GM21723 (cell line): Measurements from ENCODE around the gene MRPS34.
"Not testable (repeated sequence)": the region's sequence is repeated elsewhere in the genome, so short reads cannot be mapped to it uniquely, and the experiment has no call there.

Experiments used
- ATAC-seq: cut with Tn5 transposase; IDR thresholded peaks from one replicate; pipeline ENCODE4 v1.9.1; 2021; ENCODE audit warnings: mild to moderate bottlenecking, moderate library complexity; ENCODE audit not compliant: unreplicated experiment

Gene MRPS34

DNA sequence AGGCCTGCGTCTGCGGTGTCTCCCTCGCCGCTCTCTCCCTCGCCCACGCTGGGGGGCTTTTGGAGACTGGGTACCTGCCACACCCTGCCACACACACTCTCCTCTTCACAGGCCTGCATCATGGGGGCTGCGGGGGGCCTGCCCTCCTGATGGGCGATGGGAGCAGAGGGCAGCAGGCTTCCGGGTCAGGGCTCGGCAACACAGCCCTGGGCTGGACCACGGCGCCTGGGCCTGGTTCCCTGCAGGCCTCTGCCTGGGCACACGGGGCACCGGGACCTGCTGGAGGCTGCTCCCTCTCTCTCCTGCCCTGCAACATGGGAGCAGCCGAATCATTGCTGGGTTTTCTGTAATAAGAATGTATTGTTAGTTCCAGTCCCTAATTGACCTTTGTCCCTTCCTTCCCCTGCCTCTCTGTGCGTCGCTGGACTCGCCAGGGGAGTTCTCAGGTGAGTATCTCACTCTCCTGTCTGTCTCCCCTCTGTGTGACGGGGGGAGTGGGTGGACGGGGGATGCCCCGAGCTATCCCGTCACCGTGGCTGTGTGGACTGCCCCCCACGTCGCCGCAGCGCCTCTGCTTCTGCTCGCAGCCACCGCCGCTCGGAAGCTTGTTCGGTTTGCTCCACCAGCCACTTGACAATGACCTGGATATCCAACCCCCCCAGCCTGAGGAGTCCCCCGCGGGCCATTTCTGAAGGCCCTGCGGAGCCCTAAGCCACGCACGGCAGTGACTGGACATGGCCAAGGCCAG, 15.0 kb downstream of the MRPS34 start:
- no peak for ATAC-seq

DNA sequence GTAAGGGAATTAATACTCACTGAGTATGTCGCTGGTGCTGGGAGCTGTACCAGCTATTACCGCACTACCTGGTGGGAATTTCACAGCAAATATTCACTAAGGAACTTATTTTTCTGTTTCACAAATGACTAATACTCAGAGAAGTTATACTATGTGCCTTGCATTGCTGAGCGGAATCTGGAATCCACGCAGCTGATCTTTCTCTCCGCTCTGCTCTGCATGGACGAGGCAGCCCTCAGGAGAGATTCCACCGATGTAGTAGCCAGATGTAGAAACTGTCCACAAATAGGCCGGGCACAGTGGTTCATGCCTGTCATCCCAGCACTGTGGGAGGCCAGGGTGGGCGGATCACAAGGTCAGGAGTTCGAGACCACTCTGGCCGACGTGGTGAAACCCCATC, 18.7 kb downstream of the MRPS34 start:
- ATAC-seq: no peak

DNA sequence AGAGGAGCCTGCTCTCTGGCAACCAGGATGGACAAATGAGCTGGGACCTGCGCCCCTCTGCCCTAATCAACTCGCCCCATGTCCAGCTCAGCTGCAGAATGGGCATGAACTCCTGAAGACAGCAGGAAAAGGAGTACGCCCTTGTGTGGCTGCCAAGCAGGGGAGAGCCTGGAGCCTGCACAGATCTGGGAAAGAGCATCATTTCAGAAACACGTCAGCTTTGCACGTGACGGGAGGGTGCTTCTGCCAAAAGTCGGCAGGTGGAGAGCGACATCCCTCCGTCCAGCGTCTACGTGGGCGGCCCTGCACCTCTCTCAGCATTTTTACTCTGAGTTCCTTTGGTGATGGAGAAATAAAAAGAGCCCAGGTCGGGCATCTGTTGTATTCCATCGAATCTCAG, 20.1 kb downstream of the MRPS34 start:
- no peak for ATAC-seq

DNA sequence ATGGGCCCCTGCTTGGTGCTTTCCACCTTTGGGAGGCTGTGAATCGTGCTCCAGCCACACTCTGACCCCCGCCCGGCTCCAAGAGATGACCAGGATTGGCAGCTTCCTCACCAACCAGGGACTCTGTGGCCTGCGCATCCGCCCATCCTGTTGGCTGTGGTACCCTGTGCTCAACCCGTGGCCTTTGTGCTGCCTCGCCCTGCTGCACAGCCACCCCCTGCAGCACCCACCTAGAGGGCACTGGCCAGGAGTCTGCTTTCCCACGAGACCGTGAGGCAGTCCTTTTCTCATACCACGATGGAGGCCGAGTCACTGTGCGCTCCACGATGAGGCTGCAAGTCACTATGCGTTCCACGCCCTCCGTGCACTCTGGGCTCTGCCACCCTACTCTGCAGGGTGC, 21.0 kb downstream of the MRPS34 start:
- ATAC-seq: no peak

DNA sequence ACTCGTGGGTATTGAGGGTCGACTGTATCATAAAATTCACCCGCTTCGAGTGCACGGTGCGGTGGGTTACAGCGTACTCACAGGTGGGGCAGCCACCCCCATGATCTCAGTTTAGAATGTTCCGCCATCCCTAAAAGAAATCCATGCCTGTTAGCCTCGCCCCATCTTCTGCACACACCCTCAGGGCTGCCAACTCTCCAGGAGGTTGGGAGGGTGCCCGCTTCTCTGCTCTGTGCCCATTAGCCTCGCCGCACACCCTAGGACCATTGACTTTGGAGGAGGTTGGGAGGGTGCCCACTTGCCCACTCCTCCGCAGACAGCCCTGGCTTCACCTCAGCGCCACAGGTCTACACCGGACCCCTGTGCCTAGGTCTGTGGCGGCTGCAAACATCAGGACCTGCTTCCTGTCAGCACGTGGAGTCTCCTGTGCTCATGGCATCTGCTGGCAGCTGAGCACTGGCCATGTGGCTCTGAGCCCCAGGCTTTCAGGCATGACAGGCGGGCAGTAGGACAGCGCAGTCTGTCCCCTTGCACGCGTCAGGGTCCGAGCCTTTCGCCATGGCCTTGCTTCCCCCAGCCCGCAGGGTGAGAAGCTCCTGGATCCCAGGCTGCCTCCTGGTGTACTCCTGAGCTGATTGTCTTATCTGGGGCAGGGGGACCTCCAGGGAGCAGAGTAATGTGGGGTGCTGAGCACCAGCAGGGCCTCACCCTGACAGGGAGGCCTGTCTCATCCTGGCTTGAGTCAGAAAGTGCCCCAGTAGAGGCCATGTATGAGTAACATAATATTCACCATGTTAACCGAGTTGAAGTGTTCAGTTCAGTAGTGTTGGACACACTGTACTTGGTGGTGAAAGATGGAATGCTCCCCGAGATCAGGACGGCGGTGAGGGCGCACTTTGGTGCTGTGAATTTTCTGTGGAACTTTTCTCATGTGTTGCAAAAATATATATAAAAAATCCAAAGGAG, 23.5 kb downstream of the MRPS34 start:
- ATAC-seq: no peak

DNA sequence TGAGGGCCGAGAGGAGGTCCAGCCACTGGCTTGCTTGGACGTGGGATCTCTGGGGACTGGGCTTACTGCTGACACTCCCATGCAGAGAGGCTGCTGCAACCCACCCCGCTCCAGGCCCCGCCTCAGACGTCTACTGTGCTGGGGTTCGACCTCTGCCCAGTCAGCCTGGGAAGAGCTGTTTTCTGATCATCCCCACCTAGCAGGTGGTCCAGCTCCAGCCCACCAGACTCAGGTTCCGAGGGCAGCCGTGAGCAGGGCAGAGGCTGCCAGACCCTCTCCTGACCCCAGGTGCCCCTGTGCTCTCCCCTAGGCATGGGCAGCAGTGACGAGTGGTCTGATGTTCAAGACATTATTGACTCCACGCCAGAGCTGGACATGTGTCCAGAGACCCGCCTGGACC, 25.0 kb downstream of the MRPS34 start:
- no peak for ATAC-seq

DNA sequence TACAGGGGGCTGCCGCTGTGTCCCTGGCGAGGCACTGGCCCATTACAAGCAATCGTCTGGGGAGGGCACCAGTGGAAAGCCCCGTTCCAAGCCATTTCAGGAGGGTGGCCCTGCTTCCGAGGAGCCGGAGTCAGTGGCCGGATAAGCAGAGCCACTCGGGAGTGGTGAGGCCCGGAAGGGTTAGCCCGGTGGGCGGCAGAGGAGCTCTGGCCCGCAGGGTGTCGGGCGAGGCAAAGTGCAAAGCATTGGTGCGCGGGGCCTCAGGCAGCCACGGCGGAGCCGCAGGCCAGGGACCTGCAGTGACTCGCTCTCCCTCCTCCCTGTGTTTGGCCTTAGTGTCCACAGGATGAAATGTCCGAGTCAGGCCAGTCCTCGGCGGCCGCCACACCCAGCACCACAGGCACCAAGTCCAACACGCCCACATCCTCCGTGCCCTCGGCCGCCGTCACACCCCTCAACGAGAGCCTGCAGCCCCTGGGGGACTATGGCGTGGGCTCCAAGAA, 26.2 kb downstream of the MRPS34 start:
- no peak for ATAC-seq

DNA sequence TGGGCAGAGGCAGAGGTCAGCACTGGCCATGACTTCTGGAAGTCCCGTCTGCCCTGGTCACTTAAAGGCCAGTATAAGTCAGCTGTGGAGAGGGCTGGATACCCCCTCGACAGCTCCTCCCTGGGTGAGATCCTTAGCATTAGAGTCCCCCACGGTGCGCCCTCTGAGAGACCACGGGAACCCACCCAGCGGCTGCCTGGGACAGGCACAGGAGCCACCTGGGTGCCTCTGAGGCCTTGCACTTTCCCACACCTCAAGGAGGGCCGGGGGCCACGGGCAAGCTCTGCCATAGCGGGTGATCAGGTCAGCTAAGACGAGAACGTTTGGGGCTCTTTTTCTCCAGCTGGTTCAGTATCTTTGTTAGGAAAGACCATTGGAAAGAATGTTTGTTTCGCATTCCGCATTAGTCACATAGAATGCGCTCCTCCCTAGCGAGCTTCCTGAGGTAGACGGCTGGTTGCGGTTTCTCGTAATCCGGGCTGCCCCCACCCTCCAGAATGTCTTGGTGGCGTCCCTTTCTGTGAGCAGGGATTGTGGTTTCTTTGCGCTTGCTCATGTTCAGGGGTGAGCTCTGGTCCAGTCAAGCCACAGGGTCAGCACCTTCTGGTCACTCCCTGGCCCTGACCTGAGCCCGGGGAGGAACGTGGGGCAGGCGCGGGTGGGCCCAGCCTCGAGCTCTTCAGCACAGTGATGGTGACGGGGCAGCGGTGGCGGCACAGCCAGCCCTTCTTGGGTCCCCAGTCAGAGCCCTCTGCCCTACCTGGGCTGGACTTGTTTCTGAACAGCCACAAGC, 26.8 kb downstream of the MRPS34 start:
- no peak for ATAC-seq

DNA sequence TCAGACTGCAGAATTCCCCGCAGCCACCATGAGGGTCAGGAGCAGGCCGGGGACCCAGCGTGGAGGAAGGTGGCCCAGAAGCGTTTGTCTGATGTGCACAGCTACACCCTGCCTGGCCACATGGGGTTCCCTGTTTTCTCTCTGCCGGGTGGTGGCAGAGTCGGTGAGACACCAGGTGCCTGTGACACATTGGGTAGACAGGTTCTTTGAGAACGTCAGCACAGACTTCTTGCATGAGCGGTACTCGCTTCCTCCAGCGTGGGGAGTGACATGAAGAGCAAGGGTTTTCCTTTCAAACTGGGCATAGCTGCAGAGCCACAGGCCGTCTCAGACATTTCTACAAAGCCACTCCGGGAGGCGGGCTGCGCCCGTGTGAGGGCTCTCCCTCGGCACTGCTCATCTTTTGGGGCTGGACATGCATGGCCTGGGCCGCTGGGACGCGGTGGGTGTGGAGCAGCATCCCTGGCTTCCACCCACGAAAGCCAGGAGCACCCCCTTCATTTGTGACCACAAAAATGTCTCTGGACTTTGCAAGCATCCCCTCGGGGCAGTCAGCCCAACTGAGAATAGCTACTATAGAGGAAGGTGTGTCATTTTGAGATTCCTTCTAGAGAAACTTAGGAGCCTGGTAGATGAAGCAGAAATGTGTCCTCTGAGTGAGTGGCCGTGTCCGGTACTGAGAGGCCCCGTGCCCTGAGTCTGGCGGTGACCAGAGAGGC, 27.6 kb downstream of the MRPS34 start:
- no peak for ATAC-seq

DNA sequence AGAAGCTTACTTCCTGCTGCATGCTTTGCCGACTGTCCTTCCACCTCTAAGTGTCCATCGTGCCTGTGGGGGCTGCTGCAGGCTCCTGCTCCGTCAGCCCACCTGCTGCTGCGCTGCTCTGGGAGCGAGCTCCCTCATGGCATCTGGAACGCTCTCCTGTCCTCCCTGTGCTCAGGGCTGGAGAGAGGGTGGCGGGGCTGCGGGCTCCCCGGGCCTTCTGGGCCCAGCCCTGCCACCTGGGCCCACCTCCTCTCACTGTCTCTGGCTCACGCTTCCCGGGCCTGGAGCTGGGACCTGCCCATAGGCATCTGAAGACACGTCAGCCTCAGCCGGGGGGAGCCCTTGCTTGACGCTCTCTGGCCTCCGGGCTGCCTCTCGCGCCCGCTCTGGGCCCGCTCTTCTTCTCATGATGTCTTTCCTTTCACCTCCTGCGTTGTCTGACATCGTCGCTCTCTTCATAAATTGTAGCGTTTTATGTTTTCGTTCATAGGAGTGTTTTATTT, 28.5 kb downstream of the MRPS34 start:
- ATAC-seq: no peak

DNA sequence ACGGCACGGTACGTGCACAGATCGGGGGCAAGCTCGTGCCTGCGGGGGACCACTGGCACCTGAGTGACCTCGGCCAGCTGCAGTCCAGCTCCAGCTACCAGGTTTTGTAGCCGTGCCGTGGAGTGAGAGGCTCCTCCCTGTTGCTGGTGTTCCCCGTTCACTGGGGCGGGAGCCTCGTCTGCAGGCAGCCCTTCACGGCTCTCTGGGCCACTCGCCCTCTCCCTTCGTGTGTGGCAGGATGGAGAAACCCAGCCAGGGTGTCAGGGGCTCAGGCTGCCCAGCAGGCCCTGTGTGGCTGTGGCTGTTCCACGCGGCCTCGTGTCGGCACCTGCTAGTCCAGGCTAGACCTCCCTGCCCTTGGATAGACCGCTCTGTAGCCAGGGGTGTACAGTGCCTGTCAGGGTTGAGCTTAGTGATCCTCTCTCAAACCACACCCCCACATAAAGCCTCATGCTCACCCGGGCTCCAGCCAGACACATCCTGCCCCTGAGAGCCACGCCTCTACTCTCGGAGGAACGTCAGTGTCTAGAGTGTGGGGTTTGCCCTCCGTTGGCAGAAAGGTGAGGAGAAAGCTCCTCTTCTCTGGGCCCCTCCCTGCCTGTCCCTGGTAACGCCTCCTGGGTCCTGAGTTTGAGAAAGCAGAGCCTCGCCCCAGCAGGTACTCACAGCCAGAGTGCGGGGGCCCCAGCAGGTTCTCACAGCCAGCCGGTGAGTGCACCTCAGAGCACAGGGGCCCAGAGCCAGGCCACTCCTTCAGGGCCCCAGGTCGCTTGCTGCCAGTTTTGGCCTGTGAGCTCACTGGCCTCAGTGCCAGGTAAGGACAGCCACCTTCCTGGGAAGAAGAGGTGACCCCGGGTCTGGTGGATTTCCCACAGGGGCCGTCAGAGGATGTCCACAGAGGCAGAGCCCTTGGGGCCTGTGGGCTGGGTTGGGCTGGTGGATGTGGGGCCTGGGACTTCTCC, 29.3 kb downstream of the MRPS34 start:
- no peak for ATAC-seq

DNA sequence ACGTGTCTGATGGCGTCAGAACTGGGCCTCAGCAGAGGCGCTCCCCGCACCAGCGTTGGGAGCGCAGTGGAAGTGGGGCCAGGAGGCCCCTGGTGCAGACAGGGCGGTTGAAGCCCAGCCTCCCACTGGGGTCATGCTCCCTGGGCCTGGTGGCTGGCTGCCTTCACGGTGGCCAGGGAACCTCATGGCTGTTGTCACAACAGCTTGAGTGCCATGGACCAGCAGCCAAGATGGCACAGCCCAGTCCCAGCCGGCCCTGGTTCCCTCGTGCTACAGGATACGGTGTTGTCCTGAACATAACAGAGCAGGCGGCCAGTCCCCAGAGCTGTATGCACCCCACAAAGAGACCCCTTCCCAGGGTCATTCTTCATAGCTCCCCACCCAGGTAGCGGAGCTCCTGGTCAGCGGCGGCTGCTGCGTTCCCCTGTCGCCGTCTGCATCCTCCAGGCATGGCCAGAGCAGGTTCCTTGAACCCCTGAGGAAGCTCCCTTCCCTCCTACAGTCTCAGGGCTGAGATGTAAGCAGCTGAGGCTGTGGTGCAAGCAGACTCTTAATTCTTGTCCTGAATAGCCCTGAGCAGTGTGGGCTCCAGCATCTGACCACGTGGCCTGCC, 31.3 kb downstream of the MRPS34 start:
- no peak for ATAC-seq

DNA sequence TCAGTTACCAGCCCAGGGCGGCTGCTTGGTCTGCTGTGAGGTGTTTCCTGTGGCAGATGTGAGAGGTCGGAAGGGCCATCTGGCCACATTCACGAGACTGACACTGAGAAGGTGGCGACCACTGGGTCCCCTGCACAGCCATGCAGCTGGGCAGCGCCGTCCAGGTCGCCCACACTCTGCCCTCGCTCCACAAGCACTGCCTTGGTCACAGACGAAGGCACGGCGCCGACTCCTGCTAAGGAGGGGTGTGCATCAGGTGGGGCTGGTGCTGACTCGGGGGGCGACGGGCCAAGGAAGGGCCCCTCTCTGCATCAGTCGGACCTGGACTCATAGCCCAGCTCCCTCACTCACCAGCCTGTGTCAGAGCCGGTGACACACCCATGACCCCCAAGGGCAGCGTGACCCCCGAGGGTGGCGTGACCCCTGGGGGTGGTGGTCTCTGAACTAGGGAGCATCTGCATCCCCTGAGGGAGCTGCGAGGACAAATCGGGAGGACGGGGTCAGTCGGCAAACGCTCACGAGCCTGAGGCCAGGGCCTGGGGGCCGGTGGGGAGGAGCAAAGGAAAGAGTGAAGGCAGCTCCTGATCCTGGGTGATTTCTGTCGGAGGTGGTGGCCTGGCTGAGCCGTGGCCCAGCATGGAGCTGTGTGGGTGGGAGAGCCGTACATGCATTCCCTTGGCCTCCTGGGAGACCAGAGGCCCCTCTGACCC, 32.0 kb downstream of the MRPS34 start:
- no peak for ATAC-seq

DNA sequence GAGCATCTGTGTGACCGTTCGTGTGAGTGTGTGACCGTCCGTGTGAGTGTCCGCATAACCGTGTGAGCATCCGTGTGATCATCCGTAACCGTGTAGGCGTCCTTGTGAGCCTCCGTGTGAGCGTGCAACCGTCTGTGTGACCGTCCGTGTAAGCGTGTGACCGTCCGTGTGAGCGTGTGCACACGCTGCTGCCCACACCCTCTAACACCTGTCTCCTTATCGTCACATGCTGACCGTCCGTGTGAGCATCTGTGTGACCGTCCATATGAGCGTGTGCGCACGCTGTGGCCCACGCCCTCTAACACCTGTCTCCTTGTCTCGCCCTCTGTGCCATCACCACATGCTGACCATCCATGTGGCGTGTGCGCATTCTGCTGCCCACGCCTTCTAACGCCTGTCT, 32.7 kb downstream of the MRPS34 start:
- ATAC-seq: no peak

DNA sequence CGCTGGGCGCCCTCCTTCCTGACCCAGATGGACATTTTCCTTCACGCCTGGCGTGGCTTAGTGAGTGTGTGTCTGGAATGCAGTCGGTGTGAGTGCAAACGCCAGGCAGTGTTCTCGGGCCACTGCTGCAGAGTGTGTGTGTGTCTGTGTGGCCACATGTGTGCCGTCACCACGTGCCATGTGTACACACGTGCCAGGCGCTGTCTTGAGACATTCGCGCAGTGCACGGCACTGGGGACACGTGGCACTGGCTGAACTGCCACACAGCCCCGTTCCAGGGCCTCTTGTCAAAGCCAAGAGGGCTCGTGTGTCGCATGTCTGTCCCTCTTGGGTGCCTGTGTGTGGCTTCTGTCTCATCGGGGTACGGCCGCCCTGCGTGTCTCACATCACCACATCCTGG, 38.1 kb downstream of the MRPS34 start:
- ATAC-seq: no peak

DNA sequence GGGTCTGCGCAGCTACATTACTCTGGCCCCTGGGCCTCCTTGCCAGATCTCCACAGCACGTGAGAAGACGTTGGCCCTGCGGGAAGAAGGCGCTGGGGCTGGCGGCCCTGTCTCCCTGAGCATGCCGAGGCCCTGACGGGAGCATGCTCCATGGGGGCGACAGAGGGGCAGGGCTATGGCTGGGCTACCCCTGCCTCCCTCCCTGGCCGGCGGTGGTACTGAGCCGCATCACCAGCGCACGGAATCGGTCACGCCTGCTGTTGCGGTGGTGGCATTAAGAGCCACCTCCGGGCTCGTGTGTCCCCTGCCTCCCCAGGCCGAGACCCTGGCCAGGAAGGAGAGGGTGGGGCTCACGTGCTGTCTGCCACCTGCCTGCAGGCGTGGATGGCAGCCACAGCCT, 38.8 kb downstream of the MRPS34 start:
- no peak for ATAC-seq

DNA sequence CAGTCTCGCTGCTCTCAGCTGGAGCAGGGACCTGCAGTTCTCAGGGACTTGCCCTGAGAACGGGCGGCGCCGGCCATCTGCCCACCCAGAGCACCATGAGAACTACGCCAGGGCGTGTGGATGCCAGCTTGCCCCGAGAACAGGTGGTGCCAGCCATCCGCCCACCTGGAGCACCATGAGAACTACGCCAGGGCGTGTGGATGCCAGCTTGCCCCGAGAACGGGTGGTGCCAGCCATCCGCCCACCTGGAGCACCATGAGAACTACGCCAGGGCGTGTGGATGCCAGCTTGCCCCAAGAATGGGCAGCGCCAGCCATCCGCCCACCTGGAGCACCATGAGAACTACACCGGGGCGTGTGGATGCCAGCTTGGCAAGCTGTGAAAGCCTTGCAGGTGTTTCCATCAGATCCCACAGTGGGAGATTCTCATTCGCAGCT, 40.4 kb downstream of the MRPS34 start:
- ATAC-seq: not testable (repeated sequence)

DNA sequence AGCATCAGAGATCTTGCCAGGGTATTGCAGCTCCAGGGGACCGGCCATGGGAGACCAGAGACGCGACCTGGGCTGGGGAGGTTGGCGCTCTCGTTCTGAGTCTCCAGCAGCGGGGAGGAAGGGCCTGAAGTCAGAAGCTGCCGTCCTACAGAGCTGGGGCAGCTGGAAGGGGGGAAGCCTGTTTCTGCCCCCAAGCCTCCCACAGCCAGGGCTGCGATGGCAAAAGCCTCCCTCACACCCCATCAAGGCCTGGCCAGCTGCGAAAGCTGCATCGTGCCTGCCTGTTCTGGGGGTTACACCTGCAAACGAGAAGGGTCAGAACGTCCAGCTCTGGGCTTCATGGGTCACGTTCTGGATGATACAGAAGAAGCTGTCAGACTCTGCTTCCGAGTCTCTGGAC, 40.9 kb downstream of the MRPS34 start:
- ATAC-seq: no peak
